Mesodermal cell (in vitro differentiated cells): Measurements from ENCODE around the gene TTF1.

Experiments used
- H3K27ac ChIP-seq: 2 replicates; pipeline ENCODE4 v1.7.0; 2013; ENCODE audit warnings: mild to moderate bottlenecking, low read depth, low read length, moderate library complexity; ENCODE audit not compliant: severe bottlenecking
- H3K36me3 ChIP-seq: 2 replicates; pipeline ENCODE4 v1.7.1; 2013; ENCODE audit warnings: mild to moderate bottlenecking, low read length, moderate library complexity; ENCODE audit not compliant: control insufficient read depth, insufficient read depth
- H3K4me1 ChIP-seq: one replicate; pipeline ENCODE4 v1.7.1; 2013; ENCODE audit warnings: mild to moderate bottlenecking, low read length; ENCODE audit not compliant: insufficient read depth, control insufficient read depth, poor library complexity, severe bottlenecking
- H3K4me3 ChIP-seq: 2 replicates; pipeline ENCODE4 v1.7.0; 2013; ENCODE audit warnings: low read length, control low read depth, mild to moderate bottlenecking; ENCODE audit not compliant: insufficient read depth, poor library complexity, severe bottlenecking; ENCODE audit errors: extremely low read depth
- H3K9me3 ChIP-seq: 2 replicates; pipeline ENCODE4 v1.7.1; 2013; ENCODE audit warnings: mild to moderate bottlenecking, low read length, moderate library complexity; ENCODE audit not compliant: control insufficient read depth
- WGBS, 2 experiments: methylation state at CpG; one replicate each; pipeline ENCODE4 v1.1.5; 2013; ENCODE audit warnings: missing lambda C conversion rate in 2 of 2; ENCODE audit not compliant: insufficient coverage in 2 of 2; 5-methylcytosine and 5-hydroxymethylcytosine counted together

TTF1 gene

DNA sequence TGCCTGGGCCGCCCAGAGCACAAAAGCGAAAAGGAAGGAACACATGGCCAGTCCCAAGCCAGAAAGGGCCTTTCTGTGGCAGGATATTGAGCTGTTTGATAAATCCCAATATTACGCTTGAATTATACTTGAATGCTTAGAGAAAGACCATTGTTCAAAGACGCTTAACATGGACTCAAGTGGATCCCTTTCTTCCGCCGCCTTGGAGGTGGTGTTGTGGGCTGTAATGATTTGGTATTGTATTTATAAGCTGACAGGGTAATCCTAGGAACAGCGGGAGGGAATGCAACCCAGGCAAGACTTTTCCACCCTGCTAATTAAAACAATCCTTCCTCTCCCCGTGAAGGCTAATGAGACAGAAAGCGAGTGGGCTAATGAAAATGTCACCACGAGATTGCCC lies 28.2 kb upstream of the TTF1 start:
- Histone ChIP-seq H3K27ac (no peak overlapping the region), H3K4me1 (no peaks in the 10 kb centered on the region), H3K9me3 (no peaks in the 10 kb centered on the region), H3K36me3 (no peaks in the 10 kb centered on the region), H3K4me3 (no peak overlapping the region)
- WGBS, 2 experiments = 74 to 96% methylated on average over 4 to 5 of the region's 10 CpGs

DNA sequence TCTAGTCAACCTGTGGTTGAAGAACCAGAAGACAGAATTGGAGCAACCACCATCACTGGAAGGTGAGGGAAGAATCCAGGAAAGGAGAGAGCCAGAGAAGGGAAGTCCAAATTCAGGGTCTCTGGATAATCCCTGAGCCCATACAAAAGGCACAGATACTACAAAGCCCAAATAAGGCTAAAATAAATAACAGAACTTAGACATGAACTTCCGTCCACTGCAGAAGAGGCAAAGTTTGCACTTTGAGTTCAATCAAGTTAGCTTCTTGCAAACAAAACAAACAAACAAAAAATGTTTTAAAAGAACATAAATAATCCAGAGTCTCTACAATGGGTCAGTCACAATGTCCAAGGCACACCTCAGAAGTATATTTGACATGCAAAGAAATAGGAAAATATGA lies 24.4 kb upstream of the TTF1 start:
- Histone ChIP-seq H3K36me3 (no peaks in the 10 kb centered on the region), H3K4me1 (no peaks in the 10 kb centered on the region), H3K4me3 (no peak overlapping the region), H3K27ac (no peak overlapping the region), H3K9me3 (no peaks in the 10 kb centered on the region)
- 89% methylated on average over 1 of the region's 1 CpG; no CpG with 5 or more reads in 1 of the 2 experiments for WGBS, 2 experiments

DNA sequence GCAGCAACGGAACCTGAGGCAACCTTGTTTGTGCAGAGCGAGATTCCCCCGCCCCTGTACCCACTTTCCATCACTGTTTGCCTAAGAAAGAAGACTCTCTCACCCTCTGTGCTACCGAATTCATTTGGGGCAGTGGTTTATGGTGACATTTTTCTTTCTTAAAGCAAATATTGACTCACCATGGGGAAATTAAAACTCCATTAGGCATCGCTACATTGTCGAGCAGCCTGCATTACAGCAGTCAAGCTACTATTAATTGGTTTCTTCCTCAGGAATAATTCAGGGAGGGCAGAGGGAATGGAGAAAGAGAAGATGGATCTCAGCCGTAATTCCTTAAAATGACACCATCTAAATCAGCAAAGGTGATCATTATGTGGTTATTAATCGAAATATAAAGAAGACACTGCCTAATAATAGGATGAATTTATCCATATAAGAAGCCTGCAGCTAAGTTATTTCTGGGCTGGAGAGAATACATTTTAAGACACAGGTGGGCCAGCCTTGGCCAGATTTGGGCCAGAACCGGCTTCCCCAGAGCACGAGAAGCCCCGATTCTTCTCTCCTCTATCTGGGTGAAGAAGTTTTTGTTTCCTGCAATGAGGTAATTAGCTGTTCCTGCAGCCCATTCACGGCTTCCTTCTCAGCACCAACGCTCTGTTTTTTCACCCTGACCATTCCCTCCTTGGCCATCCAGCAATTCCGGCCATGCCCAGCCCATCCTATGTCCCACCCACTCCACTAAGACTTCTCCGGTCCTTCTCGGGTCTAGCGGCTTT lies 20.2 kb upstream of the TTF1 start:
- H3K4me1 ChIP-seq = no peaks in the 10 kb centered on the region
- 72 to 90% methylated on average over 5 to 9 of the region's 17 CpGs for WGBS, 2 experiments
- no peak overlapping the region for H3K27ac ChIP-seq

DNA sequence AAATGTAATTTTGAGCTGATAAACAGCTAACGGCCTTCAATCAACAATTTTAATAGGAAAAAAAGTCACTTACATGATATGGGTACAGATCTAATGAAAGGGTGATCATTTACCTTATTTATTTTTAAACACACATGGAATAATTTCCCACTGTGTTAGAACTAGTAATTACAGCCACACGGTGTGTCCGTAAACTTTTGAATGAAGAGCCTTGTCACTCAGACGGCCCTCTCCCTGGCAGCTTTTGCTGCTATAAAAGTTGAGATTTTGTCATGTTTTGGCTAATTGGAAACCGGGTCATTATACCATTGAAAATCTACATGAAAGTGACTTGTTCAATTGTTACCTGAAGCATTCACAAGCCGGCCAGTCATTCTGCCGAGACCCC lies 19.0 kb upstream of the TTF1 start:
- H3K4me3 ChIP-seq = no peak overlapping the region
- 50 to 80% methylated on average over 2 to 6 of the region's 7 CpGs for WGBS, 2 experiments
- H3K4me1 ChIP-seq = no peaks in the 10 kb centered on the region
- no peaks in the 10 kb centered on the region for H3K36me3 ChIP-seq
- H3K9me3 ChIP-seq = no peaks in the 10 kb centered on the region
- no peak overlapping the region for H3K27ac ChIP-seq

More for the DNA sequence above, 20.2 kb upstream of the TTF1 start:
- Histone ChIP-seq H3K36me3 (no peaks in the 10 kb centered on the region), H3K9me3 (no peaks in the 10 kb centered on the region), H3K4me3 (no peak overlapping the region)

DNA sequence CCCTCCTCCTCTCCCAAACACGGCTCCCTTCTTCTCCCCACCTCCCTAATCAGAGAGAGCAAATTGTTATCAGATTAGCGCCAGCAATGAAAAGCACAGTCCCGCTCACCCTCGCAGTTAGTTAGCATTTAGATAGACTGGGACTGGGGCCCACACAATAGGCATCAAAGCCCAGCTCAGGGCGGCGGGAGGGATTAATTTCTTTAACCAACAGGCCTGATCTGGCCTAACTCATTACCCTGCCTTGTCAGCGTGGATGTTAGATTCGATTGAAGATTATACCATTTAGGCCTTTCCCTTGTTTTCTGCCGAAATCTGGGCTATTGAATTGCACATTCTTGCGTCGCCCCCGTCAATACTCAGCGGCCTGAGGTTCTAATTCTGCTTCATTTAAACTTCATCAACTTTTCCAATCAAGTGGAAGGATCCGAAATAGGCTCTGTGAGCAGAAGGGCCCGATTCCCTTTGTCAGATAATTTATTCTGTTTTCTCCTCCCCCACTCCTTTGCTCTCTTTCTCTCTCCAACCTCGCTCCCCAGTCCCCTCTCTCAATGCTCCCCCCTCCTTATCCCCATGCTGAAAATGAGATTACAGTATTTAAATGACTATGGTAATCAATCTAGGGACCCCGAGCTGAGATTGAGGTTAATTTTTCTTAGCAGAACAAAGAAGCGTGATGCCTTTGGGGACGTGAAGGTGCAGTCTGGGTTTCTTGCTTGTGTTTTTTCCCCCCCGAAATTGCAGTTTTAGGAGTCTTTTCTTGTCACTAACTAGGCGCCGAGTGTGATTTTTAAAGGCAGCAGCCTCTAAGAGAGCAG lies 18.4 kb upstream of the TTF1 start:
- no peaks in the 10 kb centered on the region for H3K36me3 ChIP-seq
- H3K9me3 ChIP-seq = no peaks in the 10 kb centered on the region
- no peak overlapping the region for H3K27ac ChIP-seq
- WGBS, 2 experiments = 30 to 38% methylated on average over 16 of the region's 22 CpGs
- H3K4me1 ChIP-seq = no peaks in the 10 kb centered on the region
- H3K4me3 ChIP-seq = no peak overlapping the region

DNA sequence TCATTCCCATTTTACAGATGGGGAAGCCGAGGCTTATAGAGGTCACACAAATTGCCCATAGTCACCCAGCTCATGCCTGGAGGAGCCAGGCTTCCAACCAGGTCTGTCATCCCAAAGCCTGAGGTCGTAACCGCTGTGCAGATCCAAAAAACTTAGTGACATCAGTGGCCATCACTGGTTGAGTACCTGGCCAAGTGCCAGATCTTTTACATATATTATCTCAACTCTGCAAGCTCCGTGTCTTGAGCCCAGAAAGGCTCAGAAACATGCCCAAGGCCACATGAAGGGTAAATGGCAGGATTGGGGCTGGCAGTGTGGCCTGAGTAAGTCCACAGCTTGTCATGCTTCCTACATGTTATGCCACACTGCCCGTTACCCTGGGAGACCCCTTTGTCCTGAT lies 16.9 kb upstream of the TTF1 start:
- no peaks in the 10 kb centered on the region for H3K36me3 ChIP-seq
- H3K4me1 ChIP-seq = no peaks in the 10 kb centered on the region
- H3K27ac ChIP-seq = no peak overlapping the region
- H3K4me3 ChIP-seq = no peak overlapping the region
- H3K9me3 ChIP-seq = no peaks in the 10 kb centered on the region
- WGBS, 2 experiments = 96% methylated on average over 3 to 5 of the region's 5 CpGs

GRCh38 chr9:132422574-132422973 lies 15.9 kb upstream of the TTF1 start:
- 57 to 66% methylated on average over 5 of the region's 5 CpGs for WGBS, 2 experiments
- Histone ChIP-seq H3K9me3 (no peaks in the 10 kb centered on the region), H3K4me3 (no peak overlapping the region), H3K4me1 (no peaks in the 10 kb centered on the region), H3K36me3 (no peaks in the 10 kb centered on the region), H3K27ac (no peak overlapping the region)

- Histone ChIP-seq H3K4me1 (no peaks in the 10 kb centered on the region), H3K4me3 (no peak overlapping the region), H3K27ac (no peak overlapping the region), H3K9me3 (no peaks in the 10 kb centered on the region), H3K36me3 (no peaks in the 10 kb centered on the region)
- WGBS, 2 experiments = 78 to 89% methylated on average over 1 to 4 of the region's 5 CpGs
Observed at GRCh38 chr9:132418726-132419363, 12.2 kb upstream of the TTF1 start.

GRCh38 chr9:132415181-132415580 lies 8.5 kb upstream of the TTF1 start:
- H3K27ac ChIP-seq = no peak overlapping the region
- no peaks in the 10 kb centered on the region for H3K36me3 ChIP-seq
- H3K4me1 ChIP-seq = no peaks in the 10 kb centered on the region
- no peaks in the 10 kb centered on the region for H3K9me3 ChIP-seq
- H3K4me3 ChIP-seq = no peak overlapping the region
- WGBS, 2 experiments = 54 to 63% methylated on average over 10 of the region's 12 CpGs

GRCh38 chr9:132414731-132415130 lies 8.1 kb upstream of the TTF1 start:
- WGBS, 2 experiments = 87 to 100% methylated on average over 1 to 4 of the region's 7 CpGs
- H3K4me3 ChIP-seq = no peak overlapping the region
- no peaks in the 10 kb centered on the region for H3K36me3 ChIP-seq
- no peaks in the 10 kb centered on the region for H3K9me3 ChIP-seq
- no peaks in the 10 kb centered on the region for H3K4me1 ChIP-seq
- H3K27ac ChIP-seq = no peak overlapping the region
